ENCODE data around the gene HDDC2.

HDDC2 gene

GRCh38 chr6:125269328-125269985, 32.3 kb downstream of the HDDC2 start:
- DNase-seq (ENCODE audit: low read depth, low spot score) = no peak

DNA sequence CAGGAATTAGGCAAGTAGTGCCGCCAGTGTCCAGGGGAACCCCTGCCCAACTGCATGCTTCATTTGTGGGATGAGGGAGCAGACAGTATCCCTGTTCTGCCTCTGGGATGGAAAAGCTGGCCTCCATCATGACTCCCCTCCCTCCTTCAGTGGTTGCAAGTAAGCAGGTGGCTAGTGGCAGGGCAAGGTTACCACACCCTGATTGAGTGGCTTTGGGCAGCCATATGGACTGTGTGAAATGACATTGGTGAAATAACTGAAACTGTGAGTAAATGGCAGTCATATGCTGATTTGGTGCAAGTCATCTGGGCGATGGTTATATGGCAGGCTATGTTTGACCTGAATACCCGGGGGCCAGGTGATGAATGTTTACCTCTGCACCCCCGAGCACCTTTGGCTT, 33.0 kb downstream of the HDDC2 start:
- no peak for DNase-seq (ENCODE audit: low read depth, low spot score)

DNA sequence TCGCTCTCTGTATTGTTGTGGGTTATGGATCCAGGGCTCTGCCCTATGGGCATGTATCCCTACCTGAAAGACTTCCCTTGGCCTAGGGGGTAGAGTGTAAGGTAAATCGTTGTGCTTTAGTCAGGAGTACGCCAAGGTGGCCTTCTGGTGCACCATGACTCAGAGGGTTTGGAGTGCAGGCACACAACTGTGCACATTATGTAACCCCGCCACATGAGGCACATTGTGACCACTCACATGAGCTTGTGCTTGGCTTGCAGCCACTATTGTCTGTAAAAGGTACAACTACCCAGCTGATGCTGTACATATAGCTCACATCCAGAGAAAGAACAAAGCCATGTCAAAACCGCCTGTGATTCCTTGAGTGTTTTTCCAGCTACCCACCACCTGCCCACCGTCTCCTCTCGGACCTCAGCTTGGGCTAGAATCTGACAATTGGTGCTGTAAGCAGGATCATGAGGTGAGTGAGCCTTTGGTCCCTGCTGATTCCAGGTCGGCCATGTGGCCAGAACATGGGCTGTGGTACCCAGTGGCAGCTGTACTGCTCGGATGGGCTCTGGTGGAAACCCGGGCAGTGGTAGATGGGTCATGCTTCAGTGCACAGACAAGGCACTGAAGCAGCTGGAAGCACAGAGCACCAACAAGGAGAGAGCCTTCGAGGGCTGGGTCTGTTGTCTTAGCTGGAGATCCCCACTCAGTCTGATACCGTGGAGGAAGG, 33.8 kb downstream of the HDDC2 start:
- DNase-seq (ENCODE audit: low read depth, low spot score) = no peak

GRCh38 chr6:125264476-125264875, 37.3 kb downstream of the HDDC2 start:
- DNase-seq (ENCODE audit: low read depth, low spot score) = no peak

GRCh38 chr6:125262016-125263013, 39.5 kb downstream of the HDDC2 start:
- no peak for DNase-seq (ENCODE audit: low read depth, low spot score)

DNA sequence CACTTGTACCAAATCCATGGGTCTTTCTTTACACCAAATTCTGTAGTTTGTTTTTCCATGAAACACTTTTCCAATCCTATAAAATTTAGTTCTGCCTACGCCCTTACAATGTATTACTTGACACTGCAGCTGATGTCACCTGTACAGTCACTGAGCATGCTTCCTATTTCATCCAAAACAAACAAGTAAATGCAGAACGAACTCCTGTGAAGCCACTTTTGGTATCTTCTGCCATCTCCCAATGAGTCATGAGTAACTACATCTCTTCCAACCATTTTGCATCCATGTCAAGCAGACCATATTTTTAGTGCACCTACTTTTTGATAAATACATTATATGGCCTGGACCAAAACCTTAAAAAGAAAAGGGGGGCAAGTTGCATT, 42.4 kb downstream of the HDDC2 start:
- no peak for DNase-seq (ENCODE audit: low read depth, low spot score)

- DNase-seq (ENCODE audit: low read depth, low spot score) = no peak
These were observed 43.0 kb downstream of the HDDC2 start for GRCh38 chr6:125258651-125259353.

- no peak for DNase-seq (ENCODE audit: low read depth, low spot score)
These were observed 44.4 kb downstream of the HDDC2 start for GRCh38 chr6:125257351-125257750.

DNA sequence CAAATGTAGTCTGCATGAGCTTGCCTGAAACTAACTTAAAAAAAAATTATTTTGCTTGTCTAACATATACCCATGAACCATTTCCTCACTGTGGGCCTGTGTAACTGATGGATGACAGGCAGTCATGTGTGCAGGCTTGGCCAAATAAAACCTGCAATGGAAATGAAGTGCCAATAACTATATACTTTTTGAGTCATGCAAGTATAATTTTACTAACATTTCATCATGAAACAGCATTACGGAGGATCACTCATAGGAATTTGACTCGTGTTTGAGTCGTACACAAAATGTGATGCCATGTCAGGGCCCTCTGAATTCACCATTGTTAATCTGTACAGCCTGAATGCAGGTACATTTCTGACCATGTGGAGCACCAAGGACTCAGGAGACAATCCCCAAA, 46.6 kb downstream of the HDDC2 start:
- no peak for DNase-seq (ENCODE audit: low read depth, low spot score)

DNA sequence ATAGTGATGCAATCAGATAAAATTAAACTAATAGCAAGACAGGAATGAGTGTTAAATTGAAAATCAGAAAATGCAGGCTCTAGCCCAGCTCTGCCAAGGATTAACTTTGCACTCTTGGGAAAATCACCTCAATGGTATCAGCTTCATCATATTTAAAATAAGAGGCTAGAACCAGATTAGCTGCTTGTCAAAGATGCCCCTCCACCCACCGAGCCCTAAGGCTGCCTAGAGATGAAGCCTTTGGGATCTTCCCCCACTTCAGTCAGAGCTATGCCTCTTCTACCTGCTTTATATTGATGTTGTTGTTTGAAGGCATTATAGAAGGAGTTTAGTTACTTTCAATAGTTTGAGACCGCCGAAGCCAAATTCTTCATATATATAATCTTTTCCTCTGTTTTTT, 47.4 kb downstream of the HDDC2 start:
- no peak for DNase-seq (ENCODE audit: low read depth, low spot score)

GRCh38 chr6:125253881-125254280, 47.9 kb downstream of the HDDC2 start:
- no peak for DNase-seq (ENCODE audit: low read depth, low spot score)

DNA sequence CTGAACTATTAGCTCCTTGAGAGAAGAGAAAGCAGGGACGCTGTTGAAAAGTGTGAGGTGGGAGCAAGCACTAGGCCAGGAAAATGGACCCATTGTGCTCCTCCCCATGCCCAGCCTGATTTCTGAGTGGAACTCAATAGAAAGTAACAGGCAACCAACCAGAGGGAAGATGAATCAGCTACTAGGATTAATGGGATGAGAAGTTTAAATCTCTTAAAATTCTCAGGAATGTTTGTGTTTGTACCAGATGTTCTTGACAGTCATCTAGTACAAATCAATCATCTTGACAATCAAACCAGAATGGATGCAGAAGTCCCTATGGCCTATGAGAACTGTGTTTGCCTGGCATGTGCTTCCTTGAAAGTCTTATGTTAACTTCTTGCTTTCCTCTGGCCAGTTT, 48.9 kb downstream of the HDDC2 start:
- DNase-seq (ENCODE audit: low read depth, low spot score) = no peak

DNA sequence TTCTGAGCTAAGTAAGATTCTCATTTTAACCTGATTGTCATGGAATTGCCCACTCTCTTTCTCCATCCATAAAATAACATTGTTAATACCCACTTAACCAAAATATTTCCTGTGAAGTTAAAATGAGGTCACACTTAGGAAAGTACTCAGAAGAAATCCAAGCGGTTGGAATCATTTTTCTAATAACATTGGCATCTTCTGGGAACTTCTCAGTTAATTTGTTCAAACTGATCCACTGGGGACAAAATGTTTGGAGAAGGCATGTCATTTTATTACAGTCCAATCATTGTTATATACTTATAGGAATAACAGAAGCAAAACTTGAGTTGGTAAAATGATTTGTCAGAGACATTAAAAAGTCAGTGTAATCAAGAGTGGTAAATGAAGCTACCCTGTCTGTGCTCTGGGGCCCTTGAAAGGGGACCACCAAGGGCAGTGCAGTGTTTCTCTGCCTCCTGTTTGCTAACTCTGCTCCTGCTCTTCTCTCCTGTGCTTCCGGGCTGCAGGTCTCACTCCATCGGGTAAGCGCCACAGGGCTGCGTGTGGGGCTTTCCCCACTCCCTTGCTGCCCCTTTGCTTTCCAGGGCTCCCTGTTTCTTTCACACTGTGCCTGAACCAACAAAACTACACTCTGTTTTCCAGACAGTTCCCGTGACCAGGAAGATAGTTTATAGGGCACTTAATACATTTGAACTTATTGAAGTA, 50.1 kb downstream of the HDDC2 start:
- DNase-seq (ENCODE audit: low read depth, low spot score) = no peak

DNA sequence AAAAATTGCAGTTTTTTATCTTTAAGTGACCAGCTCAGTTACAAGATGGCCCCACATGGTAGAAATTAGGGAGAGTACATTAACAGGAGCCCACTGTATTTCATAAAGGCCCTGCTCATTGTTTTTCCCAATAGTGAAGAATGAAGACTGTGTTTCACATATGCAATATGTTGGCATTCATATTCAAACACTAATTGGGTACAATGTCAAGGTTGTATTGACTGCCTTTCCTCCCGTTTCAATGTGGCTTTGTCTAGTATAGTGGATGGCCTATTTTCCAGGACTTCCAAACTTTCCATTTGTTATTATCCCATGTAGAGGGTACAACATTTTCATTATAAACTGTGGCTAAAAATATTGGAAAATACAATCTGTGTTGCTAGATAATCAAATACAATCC, 51.3 kb downstream of the HDDC2 start:
- DNase-seq (ENCODE audit: low read depth, low spot score) = no peak

- no peak for DNase-seq (ENCODE audit: low read depth, low spot score)
These were observed 53.6 kb downstream of the HDDC2 start for GRCh38 chr6:125248136-125248535.

GRCh38 chr6:125246566-125246965, 55.2 kb downstream of the HDDC2 start:
- no peak for DNase-seq (ENCODE audit: low read depth, low spot score)

- DNase-seq (ENCODE audit: low read depth, low spot score) = no peak
These were observed 56.1 kb downstream of the HDDC2 start for GRCh38 chr6:125245523-125246264.

DNA sequence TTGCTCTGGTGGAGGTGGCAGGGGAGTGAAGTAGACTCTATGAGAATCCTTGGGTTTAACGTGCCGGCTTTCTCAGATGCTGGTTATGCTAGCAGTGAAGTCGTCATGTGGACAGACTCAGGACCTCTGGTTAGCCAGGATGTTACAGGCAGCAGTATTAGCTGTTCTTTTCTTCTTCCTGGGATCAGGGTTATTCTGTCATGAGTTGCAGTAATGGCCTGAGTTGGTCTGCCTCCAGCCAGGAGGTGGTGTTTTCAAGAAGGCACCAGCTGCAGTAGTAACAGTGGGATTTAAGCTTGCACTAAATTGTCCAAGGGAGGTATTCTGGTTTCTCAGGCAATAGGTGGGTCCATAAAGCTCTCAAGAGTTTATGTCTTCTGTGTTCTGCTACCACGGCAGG, 56.7 kb downstream of the HDDC2 start:
- DNase-seq (ENCODE audit: low read depth, low spot score) = no peak

GRCh38 chr6:125237764-125238163, 64.0 kb downstream of the HDDC2 start:
- no peak for DNase-seq (ENCODE audit: low read depth, low spot score)
